Activated CD8-positive, alpha-beta T cell treated with anti-CD3 and anti-CD28 coated beads for 36 hours (primary cell): ENCODE results near the gene PDLIM7. TPM values are rescaled to one million over a fixed set of nuclear protein-coding genes. Genes with fewer than 3 reads are reported as not detected.

Experiments
- ATAC-seq: fragments of 200-7000 bp; cut with Tn5 transposase; one replicate; pipeline ENCODE4 v1.10.0; 2021; ENCODE audit warnings: mild to moderate bottlenecking, moderate library complexity
- CTCF ChIA-PET: fragments of 350-600 bp; sonication (Branson Sonifier 250); formaldehyde crosslinking; loops from one replicate; lab custom pipeline; 2021; ENCODE audit warnings: antibody characterized with exemption; lab: Charles Lee
- POLR2A ChIA-PET: fragments of 350-600 bp; sonication (Branson Sonifier 250); formaldehyde crosslinking; loops from one replicate; lab custom pipeline; 2021; ENCODE audit warnings: antibody characterized with exemption; lab: Charles Lee
- DNase-seq: peaks from one replicate; pipeline ENCODE4 v3.0.0-alpha.2; 2020
- H3K27ac Mint-ChIP-seq: one replicate; pipeline ENCODE4 v1.8.0; 2021; ENCODE audit warnings: mild to moderate bottlenecking, mixed read lengths
- H3K27me3 Mint-ChIP-seq: one replicate; pipeline ENCODE4 v1.8.0; 2021; ENCODE audit warnings: mixed read lengths
- H3K36me3 Mint-ChIP-seq: one replicate; pipeline ENCODE4 v1.8.0; 2021; ENCODE audit warnings: low read depth, mixed read lengths
- H3K4me1 Mint-ChIP-seq: one replicate; pipeline ENCODE4 v1.8.0; 2021; ENCODE audit warnings: low read depth, mixed read lengths
- H3K4me3 Mint-ChIP-seq: one replicate; pipeline ENCODE4 v1.8.0; 2021; ENCODE audit warnings: mild to moderate bottlenecking, moderate library complexity, mixed read lengths
- H3K9me3 Mint-ChIP-seq: one replicate; pipeline ENCODE4 v1.8.0; 2021; ENCODE audit warnings: mixed read lengths
- CTCF ChIP-seq: fragments of 200-600 bp; IDR thresholded peaks from one replicate; pipeline ENCODE4 v1.8.0; 2022; ENCODE audit warnings: antibody characterized with exemption, mild to moderate bottlenecking
- intact Hi-C: fragments of 100-400 bp; cut with micrococcal nuclease; formaldehyde crosslinking; loops from one replicate; pipeline ENCODE4 v1.10.0; 2022
- total RNA-seq, 2 experiments: library from RNA; stranded (reverse); gene quantifications; one replicate each; pipeline ENCODE4 v1.2.3, GENCODE V29; 2021

Gene PDLIM7
- total RNA-seq, 2 experiments from 2014 or later: 68.4 to 73.0 TPM

- ATAC-seq (no peak), DNase-seq (no peak)
- H3K9me3 Mint-ChIP-seq: no peaks in the 10 kb centered on the region
- TF ChIP-seq CTCF: no peak
- no peak overlapping the region for H3K27ac Mint-ChIP-seq
- H3K27me3 Mint-ChIP-seq: no peaks in the 10 kb centered on the region
- intact Hi-C loops: no loop called here
- ChIA-PET POLR2A (interaction anchor here (0.7 to 7.1 kb wide), 8 partner anchors 15 to 180 kb away, joined by 3 to 130 read pairs (median 4); partner anchors contain the start of genes DBN1 and PRR7), CTCF (interaction anchor here (1.0 to 4.8 kb wide), 9 partner anchors 9 to 114 kb away, joined by 3 to 30 read pairs (median 7); no protein-coding TSS in a partner anchor)
- H3K4me3 Mint-ChIP-seq: no peak overlapping the region
- peaks cover 33% of the 10 kb centered on the region for H3K36me3 Mint-ChIP-seq
- peaks cover 28% of the 10 kb centered on the region for H3K4me1 Mint-ChIP-seq
Observed at GRCh38 chr5:177492841-177493240, 4.6 kb downstream of the PDLIM7 start.

- H3K27me3 Mint-ChIP-seq: no peaks in the 10 kb centered on the region
- intact Hi-C loops: no loop called here
- peaks cover 37% of the 10 kb centered on the region for H3K36me3 Mint-ChIP-seq
- no peak for DNase-seq
- H3K27ac Mint-ChIP-seq: no peak overlapping the region
- peaks cover 27% of the 10 kb centered on the region for H3K4me1 Mint-ChIP-seq
- CTCF ChIA-PET: interaction anchor here (0.7 to 4.8 kb wide), 10 partner anchors 10 to 114 kb away, joined by 3 to 30 read pairs (median 6); no protein-coding TSS in a partner anchor
- POLR2A ChIA-PET: interaction anchor here (1.0 to 7.1 kb wide), 7 partner anchors 15 to 180 kb away, joined by 3 to 130 read pairs (median 4); partner anchors contain the start of genes DBN1 and PRR7
- no peak for ATAC-seq
- H3K9me3 Mint-ChIP-seq: no peaks in the 10 kb centered on the region
- H3K4me3 Mint-ChIP-seq: no peak overlapping the region
- TF ChIP-seq CTCF: no peak
Observed at GRCh38 chr5:177491983-177492746, 5.2 kb downstream of the PDLIM7 start.

- ChIA-PET CTCF (interaction anchor here (0.7 to 5.1 kb wide), 3 partner anchors 10 to 16 kb away, joined by 3 to 26 read pairs (median 3); no protein-coding TSS in a partner anchor), POLR2A (interaction anchor here (1.6 to 7.1 kb wide), 2 partner anchors 14 to 44 kb away, joined by 10 to 130 read pairs; partner anchors contain the start of genes DBN1 and PRR7)
- peak; percentile 84 for TF ChIP-seq CTCF
- H3K27ac Mint-ChIP-seq: no peak overlapping the region
- intact Hi-C loops: no loop called here
- H3K4me3 Mint-ChIP-seq: no peak overlapping the region
- peak; percentile 37 for ATAC-seq
- peaks cover 27% of the 10 kb centered on the region for H3K4me1 Mint-ChIP-seq
- peaks cover 39% of the 10 kb centered on the region for H3K36me3 Mint-ChIP-seq
- no peaks in the 10 kb centered on the region for H3K27me3 Mint-ChIP-seq
- peak; percentile 60 for DNase-seq
- H3K9me3 Mint-ChIP-seq: no peaks in the 10 kb centered on the region
Observed at GRCh38 chr5:177491429-177491945, 5.9 kb downstream of the PDLIM7 start.

GRCh38 chr5:177490992-177491391 lies 6.4 kb downstream of the PDLIM7 start:
- intact Hi-C loops: no loop called here
- H3K9me3 Mint-ChIP-seq: no peaks in the 10 kb centered on the region
- H3K4me1 Mint-ChIP-seq: peaks cover 24% of the 10 kb centered on the region
- ChIA-PET POLR2A (no interaction called here), CTCF (interaction anchor here (1.0 to 5.1 kb wide), 2 partner anchors 9 to 13 kb away, joined by 3 to 26 read pairs; no protein-coding TSS in a partner anchor)
- TF ChIP-seq CTCF: no peak
- ATAC-seq: no peak
- peaks cover 43% of the 10 kb centered on the region for H3K36me3 Mint-ChIP-seq
- no peak for DNase-seq
- no peak overlapping the region for H3K27ac Mint-ChIP-seq
- H3K27me3 Mint-ChIP-seq: no peaks in the 10 kb centered on the region
- no peak overlapping the region for H3K4me3 Mint-ChIP-seq
